ENCODE data around the gene CRACR2A. TPM values are rescaled to one million over a fixed set of nuclear protein-coding genes. Genes with fewer than 3 reads are reported as not detected.

CRACR2A gene
- total and polyA plus RNA-seq, 2 of the 8 experiments (the other 6 are each of a cell fraction or from before 2014, with no cell fraction given): 0.85 to 3.2 TPM

DNA sequence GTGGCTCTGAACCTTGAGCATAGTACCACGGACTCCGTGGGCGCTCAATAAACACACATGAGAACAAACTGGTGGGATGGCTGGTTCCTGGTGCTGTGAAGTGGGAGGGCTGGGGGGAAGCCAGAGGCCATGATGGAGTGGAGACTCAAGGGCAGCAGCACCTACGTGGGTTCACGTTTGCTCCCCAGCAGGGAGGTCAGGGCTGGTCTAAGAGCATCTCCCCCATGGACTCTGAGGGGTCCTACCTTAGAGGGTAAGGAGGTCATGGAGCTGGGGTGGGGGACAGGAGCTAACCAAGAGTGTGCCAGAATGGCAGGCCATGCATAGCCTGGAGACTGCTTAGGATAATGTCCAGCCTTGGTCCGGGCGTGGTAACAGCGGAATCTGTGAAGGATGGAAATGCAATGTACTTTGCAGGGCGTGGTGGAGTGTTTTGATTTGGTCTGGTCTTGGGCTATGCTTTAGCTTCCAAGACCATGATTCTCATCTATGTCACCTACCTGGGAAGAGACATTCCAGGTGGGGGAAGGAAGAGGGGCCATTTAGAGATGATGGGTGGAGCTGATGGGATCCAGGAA is 158.9 kb downstream of the CRACR2A start (continued):
- no peak for TF ChIP-seq NANOG (IDR thresholded peaks at IDR 0.05; ENCODE audit: insufficient read depth, low read depth, low read length, poor library complexity, severe bottlenecking)
